Renal cortex interstitium (tissue), 15 donors: ENCODE data around the gene MAGEB17. TPM values are rescaled to one million over a fixed set of nuclear protein-coding genes. Genes with fewer than 3 reads are reported as not detected.
"Not testable (repeated sequence)": the region's sequence is repeated elsewhere in the genome, so short reads cannot be mapped to it uniquely, and the experiment has no call there.

Experiments
- DNase-seq, 11 donors: peaks; one replicate each; pipeline ENCODE4 v3.0.0-alpha.2; 2013; ENCODE audit warnings: low read depth in 9 of 11, low spot score in 4 of 11; ENCODE audit errors: extremely low read depth in 1 of 11
- long read RNA-seq, 16 experiments: transcript quantifications; one replicate each; lab custom pipeline, GENCODE V29; 2026
- polyA plus RNA-seq, 3 donors: library from polyadenylated mRNA; unstranded; fragments of 120-200 nt; gene quantifications; one replicate each; pipeline ENCODE4 v1.2.1, GENCODE V29; 2013; ENCODE audit not compliant: insufficient read length in 3 of 3

Gene MAGEB17, protein sequence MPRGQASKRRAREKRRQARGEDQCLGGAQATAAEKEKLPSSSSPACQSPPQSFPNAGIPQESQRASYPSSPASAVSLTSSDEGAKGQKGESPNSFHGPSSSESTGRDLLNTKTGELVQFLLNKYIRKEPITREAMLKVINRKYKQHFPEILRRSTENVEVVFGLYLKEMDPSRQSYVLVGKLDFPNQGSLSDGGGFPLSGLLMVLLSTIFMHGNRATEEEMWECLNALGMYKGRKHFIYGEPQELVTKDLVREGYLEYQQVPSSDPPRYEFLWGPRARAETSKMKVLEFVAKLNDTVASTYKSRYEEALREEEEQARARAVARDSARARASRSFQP
- under 1 TPM in 1 of 3 donors, not detected in 2; 0.14 TPM for polyA plus RNA-seq
- long read RNA-seq, donor 1: 0 reads
- long read RNA-seq, donor 2: 0 reads
- long read RNA-seq, donor 3: 0 reads
- long read RNA-seq, donor 4: 0 reads
- long read RNA-seq, donor 5: 0 reads
- long read RNA-seq, donor 6: 0 reads
- long read RNA-seq, donor 7: 0 reads
- long read RNA-seq, donor 8: 0 reads
- long read RNA-seq, donor 9: 0 reads
- long read RNA-seq, donor 10: 0 reads
- long read RNA-seq, donor 11: 0 reads
- long read RNA-seq, donor 12: 0 reads
- long read RNA-seq, donor 13: 0 reads
- long read RNA-seq, donor 14: 0 reads
- long read RNA-seq, donor 15: 0 reads
- long read RNA-seq, donor 16: 0 reads

DNA sequence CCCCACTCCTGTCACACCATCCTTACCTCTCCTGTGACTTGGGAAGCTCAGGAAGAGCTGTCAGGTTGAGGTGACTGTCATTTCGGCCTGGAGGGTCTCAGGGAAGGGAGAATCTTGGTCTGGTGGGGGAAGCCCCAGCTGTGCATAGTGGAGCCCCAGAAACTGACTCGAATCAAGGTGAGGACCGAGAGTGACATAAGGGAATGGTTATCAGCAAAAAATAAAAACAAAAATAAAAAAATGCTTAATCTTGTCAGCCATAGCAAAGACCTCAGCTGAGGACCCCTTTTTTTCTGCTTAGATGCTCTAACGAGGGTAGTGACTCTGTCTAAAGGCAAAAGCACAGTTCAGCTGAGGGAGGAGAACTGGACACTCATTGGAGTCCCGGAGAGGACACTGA, at the start of gene MAGEB17:
Gene MAGEB17, plus strand, starts transcription at position 301 of the 400 bp plus-strand sequence. CDS start 2,902 bp downstream, outside the sequence.
- no peak for DNase-seq

- DNase-seq: no peak
Observed at GRCh38 chrX:16119353-16120220, 47.7 kb upstream of the MAGEB17 start.

GRCh38 chrX:16120431-16120830, 46.9 kb upstream of the MAGEB17 start:
- no peak for DNase-seq

- peak; percentile 13 to 77 (median 61) for DNase-seq
Observed at GRCh38 chrX:16123222-16123786, 44.0 kb upstream of the MAGEB17 start, which contains the start of gene GRPR. Gene GRPR, plus strand, starts transcription at chrX:16123565. Its CDS starts 389 bp downstream, at chrX:16123954.

DNA sequence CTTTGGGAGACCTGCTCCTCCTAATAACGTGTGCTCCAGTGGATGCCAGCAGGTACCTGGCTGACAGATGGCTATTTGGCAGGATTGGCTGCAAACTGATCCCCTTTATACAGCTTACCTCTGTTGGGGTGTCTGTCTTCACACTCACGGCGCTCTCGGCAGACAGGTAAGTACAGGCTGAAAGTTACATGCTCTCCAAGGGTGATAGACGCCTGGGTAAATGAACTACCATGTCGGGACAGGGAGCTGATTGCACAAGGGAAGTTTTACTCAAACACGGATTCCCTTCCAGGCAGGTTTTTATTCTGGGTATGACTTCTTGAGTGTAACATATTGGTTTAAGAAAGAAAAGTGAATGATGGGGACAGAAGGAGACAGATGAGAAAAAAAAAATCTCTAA, 43.1 kb upstream of the MAGEB17 start:
- DNase-seq: no peak

DNA sequence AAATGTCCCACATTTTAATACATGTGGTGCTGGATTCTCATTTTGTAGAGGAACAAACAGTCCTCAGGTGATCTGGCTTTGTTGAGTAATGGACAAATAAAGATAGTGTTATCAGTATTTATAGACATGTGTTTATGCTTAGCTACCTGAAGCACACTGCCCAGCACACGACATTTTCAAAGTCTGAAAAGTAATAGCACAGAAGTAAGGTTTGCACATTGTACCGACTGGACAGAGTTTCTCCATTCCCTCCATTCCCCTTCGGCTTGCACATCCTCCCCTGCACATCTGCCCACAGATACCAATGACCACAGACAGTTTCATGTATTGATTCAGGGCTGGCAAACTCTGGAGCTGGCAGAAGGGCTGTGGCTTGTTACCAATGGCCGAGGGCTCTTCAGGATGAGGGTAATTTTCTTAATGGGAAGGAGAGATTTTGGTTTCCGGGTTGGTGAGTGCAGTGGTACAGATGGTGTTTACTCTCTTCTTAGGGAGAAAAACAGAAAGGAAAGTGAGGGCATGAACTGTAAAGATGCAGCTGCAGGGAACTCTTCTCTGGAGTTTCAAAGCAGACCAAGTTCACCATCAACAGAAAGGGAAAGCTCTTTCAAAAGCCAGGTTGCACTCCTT, 41.6 kb upstream of the MAGEB17 start:
- no peak for DNase-seq

- no peak for DNase-seq
Observed at GRCh38 chrX:16130707-16131106, 36.6 kb upstream of the MAGEB17 start.

DNA sequence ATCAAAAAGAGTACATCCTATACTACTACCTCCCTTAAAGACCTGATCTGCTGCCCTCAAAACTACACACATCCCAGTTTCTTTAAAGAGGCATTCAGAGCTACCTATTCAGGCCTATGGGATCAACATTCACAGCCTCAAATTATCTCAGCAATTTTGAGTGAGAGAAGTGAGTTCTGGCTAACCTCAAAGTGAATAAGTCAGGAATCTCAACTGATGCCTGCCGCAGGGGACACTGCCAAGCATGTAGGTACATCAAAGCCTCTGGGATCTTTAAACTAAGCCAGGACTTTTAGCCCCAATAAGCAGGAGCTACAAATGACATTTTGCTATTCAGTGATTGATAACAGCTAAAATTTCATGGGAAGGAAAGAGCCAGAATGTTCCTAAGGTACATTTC, 32.3 kb upstream of the MAGEB17 start:
- no peak for DNase-seq

GRCh38 chrX:16136080-16136479, 31.2 kb upstream of the MAGEB17 start:
- no peak for DNase-seq

DNA sequence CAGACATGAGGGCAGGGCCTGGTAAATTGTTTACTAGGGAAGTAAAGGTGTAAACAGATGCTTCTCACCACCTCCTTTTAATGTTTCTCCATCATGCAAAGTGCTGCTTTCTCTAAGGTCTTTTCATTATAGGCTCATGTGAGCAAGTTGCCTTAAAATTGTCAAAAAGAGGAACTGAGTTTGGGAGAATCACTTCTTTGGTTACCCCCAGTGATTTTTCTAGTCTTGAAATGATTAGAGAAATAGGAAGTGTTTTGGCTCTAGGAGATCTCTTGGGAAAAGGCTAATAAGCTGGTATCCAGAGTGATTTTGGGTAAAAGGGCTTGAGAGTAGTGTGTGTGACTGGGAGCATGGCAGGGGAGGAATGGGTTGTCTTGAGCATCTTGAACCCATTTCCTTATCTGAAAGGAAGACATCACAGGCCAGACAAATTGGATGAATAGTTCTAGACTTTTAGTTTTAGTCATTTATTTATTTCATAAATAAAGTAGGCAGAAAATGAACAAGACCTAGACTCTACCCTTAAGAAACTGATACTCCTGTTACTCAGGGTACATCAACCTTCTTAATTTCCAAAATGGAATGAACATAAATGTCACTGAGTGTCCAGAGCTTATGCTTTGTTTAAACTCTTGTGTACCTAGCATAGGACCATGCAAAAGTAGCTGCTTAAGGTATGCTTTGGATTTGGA, 29.7 kb upstream of the MAGEB17 start:
- DNase-seq: no peak

DNA sequence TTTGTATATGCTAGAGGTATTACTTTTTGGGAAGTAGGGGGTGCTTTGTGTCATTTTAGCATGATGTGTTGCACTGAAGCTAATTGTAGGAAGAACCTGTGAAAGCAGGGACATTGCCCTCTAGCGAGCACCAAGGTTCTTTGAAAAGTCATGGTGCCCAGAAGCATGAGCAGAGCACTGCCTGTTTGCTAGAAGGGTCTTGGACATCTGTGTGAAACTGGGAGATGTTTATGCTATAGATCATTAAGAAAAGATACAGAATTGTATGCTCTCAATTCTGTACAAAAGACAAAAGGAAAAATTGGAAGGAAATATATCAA, 29.2 kb upstream of the MAGEB17 start:
- DNase-seq: no peak

DNA sequence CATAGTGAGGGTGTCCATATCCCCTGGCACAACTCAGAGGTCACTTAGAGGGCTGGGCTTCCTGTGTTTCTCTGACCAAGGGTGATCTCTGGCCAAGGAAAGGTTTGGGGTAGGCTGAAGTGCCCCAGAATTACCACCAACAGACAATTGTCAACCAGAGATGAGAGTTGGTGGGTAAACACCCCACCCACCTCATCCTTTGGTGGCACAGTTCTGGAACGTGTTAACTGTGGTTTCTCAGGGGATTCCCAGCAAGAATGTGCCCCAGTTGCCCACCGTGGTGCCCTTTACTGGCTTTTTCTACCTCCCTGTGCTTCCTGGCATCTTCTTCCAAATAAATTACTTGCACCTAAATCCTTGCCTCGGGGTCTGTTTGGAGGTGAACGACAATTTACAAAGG, 26.8 kb upstream of the MAGEB17 start:
- no peak for DNase-seq

- DNase-seq: no peak
Observed at GRCh38 chrX:16140983-16141382, 26.3 kb upstream of the MAGEB17 start.

GRCh38 chrX:16141422-16142245, 25.6 kb upstream of the MAGEB17 start:
- no peak for DNase-seq

GRCh38 chrX:16142246-16142558, 25.1 kb upstream of the MAGEB17 start:
- DNase-seq: no peak

DNA sequence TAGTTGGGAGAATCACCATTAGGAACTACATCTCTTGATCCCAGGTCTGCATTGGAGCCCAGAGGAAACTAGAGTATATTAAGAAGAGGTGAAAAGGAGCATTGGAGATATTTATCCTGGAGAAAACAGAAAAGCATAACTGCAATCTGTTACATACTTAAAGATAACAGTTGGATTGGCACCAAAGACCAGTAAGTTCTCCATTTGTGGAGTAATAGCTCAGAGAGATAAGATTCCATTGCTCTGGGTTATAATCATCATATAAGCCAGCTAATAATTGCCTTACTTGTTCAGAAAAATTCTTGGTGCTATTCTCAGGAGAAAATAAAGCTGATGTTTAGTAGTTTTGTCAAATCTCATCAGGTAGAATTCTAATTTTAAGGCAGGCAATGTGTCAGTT, 23.3 kb upstream of the MAGEB17 start:
- no peak for DNase-seq

DNA sequence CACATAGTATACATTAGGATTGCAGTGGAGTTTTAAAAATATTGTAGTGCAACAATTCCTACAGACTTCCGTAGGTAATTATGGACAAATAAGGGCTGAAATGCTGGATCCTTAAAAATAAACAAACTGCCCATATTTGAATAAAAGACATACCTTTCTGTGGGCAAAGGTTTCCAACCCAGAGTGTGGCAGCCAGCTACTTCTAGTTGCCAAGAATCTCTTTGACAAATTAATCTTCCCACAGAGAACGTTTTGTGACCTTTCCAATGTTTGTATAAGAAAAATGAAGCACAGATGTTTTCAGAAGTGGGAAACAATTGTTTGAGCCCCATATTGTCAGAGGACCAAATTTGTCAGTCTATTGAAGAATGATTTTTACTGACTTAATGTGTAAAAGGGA, 22.9 kb upstream of the MAGEB17 start:
- DNase-seq: no peak

GRCh38 chrX:16145093-16145492, 22.2 kb upstream of the MAGEB17 start:
- not testable (repeated sequence) for DNase-seq
